ENCODE measurements around the gene DLG5.

DNA sequence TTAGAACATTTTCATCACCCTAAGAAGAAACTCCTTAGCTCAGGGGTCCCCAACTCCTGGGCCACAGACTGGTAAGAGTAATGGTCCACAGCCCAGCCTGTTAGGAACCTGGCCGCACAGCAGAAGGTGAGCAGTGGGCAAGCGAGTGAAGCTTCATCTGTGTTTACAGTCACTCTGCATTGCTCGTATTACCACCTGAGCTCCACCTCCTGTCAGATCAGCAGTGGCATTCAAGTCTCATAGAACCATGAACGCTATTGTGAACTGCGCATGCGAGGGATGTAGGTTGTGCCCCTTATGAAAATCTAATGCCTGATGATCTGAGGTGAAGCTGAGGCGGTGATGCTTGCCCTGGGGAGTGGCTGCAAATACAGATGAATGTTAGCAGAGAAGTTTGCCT, 37.3 kb upstream of the DLG5 start:
- TF ChIP-seq, protein P1, sequence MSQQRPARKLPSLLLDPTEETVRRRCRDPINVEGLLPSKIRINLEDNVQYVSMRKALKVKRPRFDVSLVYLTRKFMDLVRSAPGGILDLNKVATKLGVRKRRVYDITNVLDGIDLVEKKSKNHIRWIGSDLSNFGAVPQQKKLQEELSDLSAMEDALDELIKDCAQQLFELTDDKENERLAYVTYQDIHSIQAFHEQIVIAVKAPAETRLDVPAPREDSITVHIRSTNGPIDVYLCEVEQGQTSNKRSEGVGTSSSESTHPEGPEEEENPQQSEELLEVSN (IDR thresholded peaks at IDR 0.05; ENCODE audit: borderline replicate concordance, low read depth), result no peak
- TF ChIP-seq, protein P2, sequence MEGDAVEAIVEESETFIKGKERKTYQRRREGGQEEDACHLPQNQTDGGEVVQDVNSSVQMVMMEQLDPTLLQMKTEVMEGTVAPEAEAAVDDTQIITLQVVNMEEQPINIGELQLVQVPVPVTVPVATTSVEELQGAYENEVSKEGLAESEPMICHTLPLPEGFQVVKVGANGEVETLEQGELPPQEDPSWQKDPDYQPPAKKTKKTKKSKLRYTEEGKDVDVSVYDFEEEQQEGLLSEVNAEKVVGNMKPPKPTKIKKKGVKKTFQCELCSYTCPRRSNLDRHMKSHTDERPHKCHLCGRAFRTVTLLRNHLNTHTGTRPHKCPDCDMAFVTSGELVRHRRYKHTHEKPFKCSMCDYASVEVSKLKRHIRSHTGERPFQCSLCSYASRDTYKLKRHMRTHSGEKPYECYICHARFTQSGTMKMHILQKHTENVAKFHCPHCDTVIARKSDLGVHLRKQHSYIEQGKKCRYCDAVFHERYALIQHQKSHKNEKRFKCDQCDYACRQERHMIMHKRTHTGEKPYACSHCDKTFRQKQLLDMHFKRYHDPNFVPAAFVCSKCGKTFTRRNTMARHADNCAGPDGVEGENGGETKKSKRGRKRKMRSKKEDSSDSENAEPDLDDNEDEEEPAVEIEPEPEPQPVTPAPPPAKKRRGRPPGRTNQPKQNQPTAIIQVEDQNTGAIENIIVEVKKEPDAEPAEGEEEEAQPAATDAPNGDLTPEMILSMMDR (IDR thresholded peaks at IDR 0.05), result no peak
- TF ChIP-seq, protein P3, sequence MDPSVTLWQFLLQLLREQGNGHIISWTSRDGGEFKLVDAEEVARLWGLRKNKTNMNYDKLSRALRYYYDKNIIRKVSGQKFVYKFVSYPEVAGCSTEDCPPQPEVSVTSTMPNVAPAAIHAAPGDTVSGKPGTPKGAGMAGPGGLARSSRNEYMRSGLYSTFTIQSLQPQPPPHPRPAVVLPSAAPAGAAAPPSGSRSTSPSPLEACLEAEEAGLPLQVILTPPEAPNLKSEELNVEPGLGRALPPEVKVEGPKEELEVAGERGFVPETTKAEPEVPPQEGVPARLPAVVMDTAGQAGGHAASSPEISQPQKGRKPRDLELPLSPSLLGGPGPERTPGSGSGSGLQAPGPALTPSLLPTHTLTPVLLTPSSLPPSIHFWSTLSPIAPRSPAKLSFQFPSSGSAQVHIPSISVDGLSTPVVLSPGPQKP (IDR thresholded peaks at IDR 0.05; ENCODE audit: low read depth, low read length), result no peak
- no peak for TF ChIP-seq POLR2A (IDR thresholded peaks at IDR 0.05; ENCODE audit: low read length)
- no peak for TF ChIP-seq BHLHE40 (IDR thresholded peaks at IDR 0.05; ENCODE audit: low read depth, low read length)
- TF ChIP-seq JUN (IDR thresholded peaks at IDR 0.05), result no peak
- TF ChIP-seq CHD2 (IDR thresholded peaks at IDR 0.05; ENCODE audit: low read length, partially characterized antibody), result no peak
- no peak for TF ChIP-seq MYC (IDR thresholded peaks at IDR 0.05; ENCODE audit: borderline replicate concordance, low read length)
- TF ChIP-seq SMC3 (IDR thresholded peaks at IDR 0.05), result no peak
- TF ChIP-seq, protein P4, sequence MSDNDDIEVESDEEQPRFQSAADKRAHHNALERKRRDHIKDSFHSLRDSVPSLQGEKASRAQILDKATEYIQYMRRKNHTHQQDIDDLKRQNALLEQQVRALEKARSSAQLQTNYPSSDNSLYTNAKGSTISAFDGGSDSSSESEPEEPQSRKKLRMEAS (IDR thresholded peaks at IDR 0.05), result no peak
- TF ChIP-seq, protein P5, sequence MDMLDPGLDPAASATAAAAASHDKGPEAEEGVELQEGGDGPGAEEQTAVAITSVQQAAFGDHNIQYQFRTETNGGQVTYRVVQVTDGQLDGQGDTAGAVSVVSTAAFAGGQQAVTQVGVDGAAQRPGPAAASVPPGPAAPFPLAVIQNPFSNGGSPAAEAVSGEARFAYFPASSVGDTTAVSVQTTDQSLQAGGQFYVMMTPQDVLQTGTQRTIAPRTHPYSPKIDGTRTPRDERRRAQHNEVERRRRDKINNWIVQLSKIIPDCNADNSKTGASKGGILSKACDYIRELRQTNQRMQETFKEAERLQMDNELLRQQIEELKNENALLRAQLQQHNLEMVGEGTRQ (IDR thresholded peaks at IDR 0.05), result no peak

All from A549 (cell line).